Activated gamma-delta T cell treated with anti-CD3 and anti-CD28 coated beads, Interleukin-2, amount 50 U/mL, for 16 hours (primary cell): ENCODE data around the gene IBA57.
A peak's percentile ranks its signal among the peaks of the same experiment; 100 is the strongest.
"Not testable (repeated sequence)": the region's sequence is repeated elsewhere in the genome, so short reads cannot be mapped to it uniquely, and the experiment has no call there.

Experiments used
- DNase-seq: peaks from one replicate; pipeline ENCODE4 v3.0.0-alpha.2; 2020; ENCODE audit warnings: low read depth

IBA57 gene

GRCh38 chr1:228212966-228213844 lies 47.6 kb downstream of the IBA57 start:
- DNase-seq: peak; percentile 88

- DNase-seq: no peak
Measured at GRCh38 chr1:228213917-228214808, 48.6 kb downstream of the IBA57 start.

- no peak for DNase-seq
Measured at GRCh38 chr1:228214921-228215662, 49.5 kb downstream of the IBA57 start.

GRCh38 chr1:228215663-228216116 lies 50.1 kb downstream of the IBA57 start:
- DNase-seq: no peak

- DNase-seq: no peak
Measured at GRCh38 chr1:228216371-228217320, 51.0 kb downstream of the IBA57 start.

GRCh38 chr1:228217551-228218344 lies 52.1 kb downstream of the IBA57 start:
- no peak for DNase-seq

GRCh38 chr1:228218513-228219244 lies 53.1 kb downstream of the IBA57 start:
- no peak for DNase-seq

- no peak for DNase-seq
Measured at GRCh38 chr1:228219245-228219961, 53.8 kb downstream of the IBA57 start.

GRCh38 chr1:228219962-228220780 lies 54.6 kb downstream of the IBA57 start:
- DNase-seq: no peak

- not testable (repeated sequence) for DNase-seq
Measured at GRCh38 chr1:228221097-228221496, 55.5 kb downstream of the IBA57 start.

- no peak for DNase-seq
Measured at GRCh38 chr1:228222548-228222947, 56.9 kb downstream of the IBA57 start.

GRCh38 chr1:228224198-228225164 lies 58.9 kb downstream of the IBA57 start:
- no peak for DNase-seq

- no peak for DNase-seq
Measured at GRCh38 chr1:228225165-228225710, 59.6 kb downstream of the IBA57 start.

- no peak for DNase-seq
Measured at GRCh38 chr1:228225740-228226139, 60.1 kb downstream of the IBA57 start.

- DNase-seq: no peak
Measured at GRCh38 chr1:228226141-228226874, 60.7 kb downstream of the IBA57 start.
